RWPE2 (cell line): ENCODE data around the gene AFAP1L1.

Experiments used
- ATAC-seq: fragments of 200-7000 bp; cut with Tn5 transposase; 3 replicates; pipeline ENCODE4 v1.9.1; 2021; ENCODE audit warnings: low read depth
- DNase-seq: peaks from one replicate; pipeline ENCODE4 v3.0.0-alpha.2; 2020; ENCODE audit warnings: low spot score
- H3K27ac ChIP-seq: fragments of 450-650 bp; 2 replicates; pipeline ENCODE4 v1.5.1; 2017; ENCODE audit warnings: mild to moderate bottlenecking; ENCODE audit not compliant: poor library complexity, severe bottlenecking
- H3K27me3 ChIP-seq: fragments of 250-450 bp; sonication (Bioruptor Pico); 2 replicates; pipeline ENCODE4 v1.5.1; 2021; ENCODE audit warnings: mild to moderate bottlenecking, moderate library complexity; ENCODE audit not compliant: insufficient read depth, poor library complexity, severe bottlenecking
- H3K36me3 ChIP-seq: fragments of 250-450 bp; sonication (Bioruptor Pico); 2 replicates; pipeline ENCODE4 v1.5.1; 2020; ENCODE audit warnings: low read depth, mild to moderate bottlenecking, moderate library complexity
- H3K4me1 ChIP-seq: fragments of 250-450 bp; sonication (Bioruptor Pico); 2 replicates; pipeline ENCODE4 v1.5.1; 2021; ENCODE audit warnings: mild to moderate bottlenecking, moderate library complexity; ENCODE audit not compliant: insufficient read depth, poor library complexity, severe bottlenecking
- H3K4me3 ChIP-seq: fragments of 250-450 bp; sonication (Bioruptor Pico); 2 replicates; pipeline ENCODE4 v1.5.1; 2021; ENCODE audit warnings: mild to moderate bottlenecking, moderate library complexity; ENCODE audit not compliant: severe bottlenecking
- H3K9me3 ChIP-seq: fragments of 250-450 bp; sonication (Bioruptor Pico); 2 replicates; pipeline ENCODE4 v1.5.1; 2021; ENCODE audit warnings: mild to moderate bottlenecking, moderate library complexity; ENCODE audit not compliant: severe bottlenecking
- CTCF ChIP-seq: fragments of 450-650 bp; IDR thresholded peaks from one replicate; pipeline ENCODE4 v1.5.1; 2017; ENCODE audit warnings: mild to moderate bottlenecking, moderate library complexity; ENCODE audit not compliant: poor library complexity, severe bottlenecking

Gene AFAP1L1

GRCh38 chr5:149260761-149261160, 10.9 kb upstream of the AFAP1L1 start:
- no peaks in the 10 kb centered on the region for H3K27me3 ChIP-seq
- no peak for TF ChIP-seq CTCF
- no peak overlapping the region for H3K27ac ChIP-seq
- H3K4me1 ChIP-seq, result peaks cover 28% of the 10 kb centered on the region
- H3K9me3 ChIP-seq, result no peaks in the 10 kb centered on the region
- no peaks in the 10 kb centered on the region for H3K36me3 ChIP-seq
- H3K4me3 ChIP-seq, result no peak overlapping the region
- no peak for DNase-seq
- peak; percentile 82 for ATAC-seq

GRCh38 chr5:149261246-149261645, 10.4 kb upstream of the AFAP1L1 start:
- DNase-seq (no peak), ATAC-seq (no peak)
- Histone ChIP-seq H3K4me3 (no peak overlapping the region), H3K27me3 (no peaks in the 10 kb centered on the region), H3K27ac (no peak overlapping the region), H3K4me1 (peaks cover 26% of the 10 kb centered on the region), H3K36me3 (no peaks in the 10 kb centered on the region), H3K9me3 (no peaks in the 10 kb centered on the region)
- no peak for TF ChIP-seq CTCF

- no peak for TF ChIP-seq CTCF
- Histone ChIP-seq H3K27me3 (no peaks in the 10 kb centered on the region), H3K9me3 (no peaks in the 10 kb centered on the region), H3K36me3 (no peaks in the 10 kb centered on the region), H3K4me3 (no peak overlapping the region), H3K4me1 (peaks cover 18% of the 10 kb centered on the region), H3K27ac (no peak overlapping the region)
- DNase-seq (no peak), ATAC-seq (no peak)
Measured at GRCh38 chr5:149262315-149262714, 9.3 kb upstream of the AFAP1L1 start.

GRCh38 chr5:149264439-149265067, 7.1 kb upstream of the AFAP1L1 start:
- Histone ChIP-seq H3K27ac (no peak overlapping the region), H3K4me3 (no peak overlapping the region), H3K9me3 (no peaks in the 10 kb centered on the region), H3K4me1 (peaks cover 9% of the 10 kb centered on the region), H3K36me3 (no peaks in the 10 kb centered on the region), H3K27me3 (no peaks in the 10 kb centered on the region)
- no peak for DNase-seq
- peak; percentile 64 for TF ChIP-seq CTCF
- peak; percentile 70 for ATAC-seq

GRCh38 chr5:149265068-149265465, 6.6 kb upstream of the AFAP1L1 start:
- Histone ChIP-seq H3K9me3 (no peaks in the 10 kb centered on the region), H3K27ac (no peak overlapping the region), H3K4me3 (no peak overlapping the region), H3K4me1 (peaks cover 9% of the 10 kb centered on the region), H3K27me3 (no peaks in the 10 kb centered on the region), H3K36me3 (no peaks in the 10 kb centered on the region)
- DNase-seq (no peak), ATAC-seq (no peak)
- peak; percentile 46 for TF ChIP-seq CTCF
